Measurements from ENCODE around the gene COBL. TPM values are rescaled to one million over a fixed set of nuclear protein-coding genes. Genes with fewer than 3 reads are reported as not detected.

The COBL gene
- total RNA-seq, 2 experiments from 2014 or later: not detected

GRCh38 chr7:51014811-51015210 lies 301.8 kb downstream of the COBL start:
- Mint-ChIP-seq H3K9me3 (ENCODE audit: low read depth) (peaks cover 4% of the 10 kb centered on the region), H3K4me1 (peaks cover 6% of the 10 kb centered on the region), H3K27me3 (no peaks in the 10 kb centered on the region), H3K36me3 (peaks cover 3% of the 10 kb centered on the region), H3K27ac (no peak overlapping the region), H3K4me3 (no peak overlapping the region)
- no peak for ATAC-seq
- peak; percentile 30 for DNase-seq
- CTCF ChIA-PET: no interaction called here

GRCh38 chr7:51013861-51014511 lies 302.6 kb downstream of the COBL start:
- peaks cover 3% of the 10 kb centered on the region for H3K36me3 Mint-ChIP-seq
- no peaks in the 10 kb centered on the region for H3K27me3 Mint-ChIP-seq
- CTCF ChIA-PET: no interaction called here
- no peak for ATAC-seq
- H3K27ac Mint-ChIP-seq: no peak overlapping the region
- H3K4me1 Mint-ChIP-seq: peaks cover 6% of the 10 kb centered on the region
- peaks cover 4% of the 10 kb centered on the region for H3K9me3 Mint-ChIP-seq (ENCODE audit: low read depth)
- H3K4me3 Mint-ChIP-seq: no peak overlapping the region
- DNase-seq: no peak

GRCh38 chr7:51013218-51013786 lies 303.3 kb downstream of the COBL start:
- CTCF ChIA-PET: no interaction called here
- ATAC-seq (no peak), DNase-seq (peak; percentile 27)
- Mint-ChIP-seq H3K4me3 (no peak overlapping the region), H3K27ac (no peak overlapping the region), H3K36me3 (peaks cover 3% of the 10 kb centered on the region), H3K9me3 (ENCODE audit: low read depth) (peaks cover 4% of the 10 kb centered on the region), H3K27me3 (no peaks in the 10 kb centered on the region), H3K4me1 (peaks cover 5% of the 10 kb centered on the region)

DNA sequence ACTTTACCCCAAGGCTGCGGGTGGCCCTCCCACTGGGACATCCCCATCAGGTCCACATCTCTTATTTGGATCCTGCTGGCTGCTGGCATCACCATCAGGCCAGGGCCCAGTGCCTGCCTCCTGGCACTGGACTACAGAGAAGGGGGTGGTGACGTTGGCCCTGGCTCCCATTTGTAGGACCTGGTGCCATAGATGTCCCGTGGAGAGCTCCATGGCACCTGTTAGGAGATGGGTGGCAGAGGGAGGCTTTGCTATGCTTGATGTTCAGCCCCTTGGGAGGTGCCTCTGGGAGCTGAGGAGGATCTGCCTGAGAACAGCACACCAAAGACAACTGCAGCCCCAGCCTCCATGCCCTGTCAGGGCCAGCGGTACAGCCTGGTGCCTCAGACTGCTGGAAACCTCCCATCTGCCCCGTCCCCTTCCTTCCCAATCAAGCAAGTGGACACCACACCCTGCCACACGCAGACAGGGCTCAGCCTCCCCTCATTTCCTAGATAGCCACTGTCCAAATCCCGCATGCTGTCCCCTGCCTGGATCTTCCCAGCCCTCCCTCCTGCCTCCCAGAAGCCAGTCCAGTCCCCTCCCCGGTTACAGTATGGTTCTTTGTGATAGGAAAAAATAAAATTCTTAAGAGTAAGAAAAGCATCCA lies 303.9 kb downstream of the COBL start:
- Mint-ChIP-seq H3K36me3 (no peaks in the 10 kb centered on the region), H3K4me3 (no peak overlapping the region), H3K9me3 (ENCODE audit: low read depth) (no peaks in the 10 kb centered on the region), H3K4me1 (no peaks in the 10 kb centered on the region), H3K27ac (no peak overlapping the region), H3K27me3 (no peaks in the 10 kb centered on the region)
- CTCF ChIA-PET: no interaction called here
- ATAC-seq: no peak
- no peak for DNase-seq

- H3K27ac Mint-ChIP-seq: no peak overlapping the region
- no peaks in the 10 kb centered on the region for H3K27me3 Mint-ChIP-seq
- H3K9me3 Mint-ChIP-seq (ENCODE audit: low read depth): no peaks in the 10 kb centered on the region
- no peak for DNase-seq
- ATAC-seq: no peak
- H3K4me1 Mint-ChIP-seq: no peaks in the 10 kb centered on the region
- no peak overlapping the region for H3K4me3 Mint-ChIP-seq
- CTCF ChIA-PET: no interaction called here
- no peaks in the 10 kb centered on the region for H3K36me3 Mint-ChIP-seq
Measured at GRCh38 chr7:51011710-51012350, 304.8 kb downstream of the COBL start.

DNA sequence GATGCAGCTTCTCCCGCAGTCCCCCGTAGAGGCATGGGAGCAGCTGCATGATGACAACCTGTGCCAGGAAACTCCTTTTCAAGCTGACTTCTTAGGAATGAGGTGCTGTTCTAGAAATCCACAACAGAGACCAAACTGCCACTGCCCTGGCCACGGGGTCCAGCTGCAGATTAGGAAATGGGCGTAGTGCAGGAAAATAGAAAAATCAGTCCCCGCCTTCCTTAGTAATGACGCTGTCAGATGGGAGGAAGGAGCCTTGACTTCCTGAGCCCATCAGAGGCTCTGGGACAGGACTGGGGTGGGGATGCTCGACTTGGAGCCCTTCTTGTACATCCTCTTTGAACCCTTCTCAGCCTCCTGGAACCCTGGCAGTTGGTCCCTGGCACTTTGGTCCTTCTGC lies 306.1 kb downstream of the COBL start:
- no peak for DNase-seq
- no peak overlapping the region for H3K4me3 Mint-ChIP-seq
- no peaks in the 10 kb centered on the region for H3K27me3 Mint-ChIP-seq
- ATAC-seq: no peak
- no peaks in the 10 kb centered on the region for H3K9me3 Mint-ChIP-seq (ENCODE audit: low read depth)
- H3K36me3 Mint-ChIP-seq: no peaks in the 10 kb centered on the region
- CTCF ChIA-PET: no interaction called here
- H3K4me1 Mint-ChIP-seq: no peaks in the 10 kb centered on the region
- no peak overlapping the region for H3K27ac Mint-ChIP-seq

GRCh38 chr7:51009716-51010496 lies 306.7 kb downstream of the COBL start:
- H3K27ac Mint-ChIP-seq: no peak overlapping the region
- ATAC-seq (no peak), DNase-seq (no peak)
- H3K36me3 Mint-ChIP-seq: no peaks in the 10 kb centered on the region
- no peak overlapping the region for H3K4me3 Mint-ChIP-seq
- H3K27me3 Mint-ChIP-seq: peaks cover 2% of the 10 kb centered on the region
- CTCF ChIA-PET: interaction anchor here (0.7 to 1.0 kb wide), 2 partner anchors 132 to 150 kb away, joined by 3 to 5 read pairs; no protein-coding TSS in a partner anchor
- no peaks in the 10 kb centered on the region for H3K4me1 Mint-ChIP-seq
- no peaks in the 10 kb centered on the region for H3K9me3 Mint-ChIP-seq (ENCODE audit: low read depth)

DNA sequence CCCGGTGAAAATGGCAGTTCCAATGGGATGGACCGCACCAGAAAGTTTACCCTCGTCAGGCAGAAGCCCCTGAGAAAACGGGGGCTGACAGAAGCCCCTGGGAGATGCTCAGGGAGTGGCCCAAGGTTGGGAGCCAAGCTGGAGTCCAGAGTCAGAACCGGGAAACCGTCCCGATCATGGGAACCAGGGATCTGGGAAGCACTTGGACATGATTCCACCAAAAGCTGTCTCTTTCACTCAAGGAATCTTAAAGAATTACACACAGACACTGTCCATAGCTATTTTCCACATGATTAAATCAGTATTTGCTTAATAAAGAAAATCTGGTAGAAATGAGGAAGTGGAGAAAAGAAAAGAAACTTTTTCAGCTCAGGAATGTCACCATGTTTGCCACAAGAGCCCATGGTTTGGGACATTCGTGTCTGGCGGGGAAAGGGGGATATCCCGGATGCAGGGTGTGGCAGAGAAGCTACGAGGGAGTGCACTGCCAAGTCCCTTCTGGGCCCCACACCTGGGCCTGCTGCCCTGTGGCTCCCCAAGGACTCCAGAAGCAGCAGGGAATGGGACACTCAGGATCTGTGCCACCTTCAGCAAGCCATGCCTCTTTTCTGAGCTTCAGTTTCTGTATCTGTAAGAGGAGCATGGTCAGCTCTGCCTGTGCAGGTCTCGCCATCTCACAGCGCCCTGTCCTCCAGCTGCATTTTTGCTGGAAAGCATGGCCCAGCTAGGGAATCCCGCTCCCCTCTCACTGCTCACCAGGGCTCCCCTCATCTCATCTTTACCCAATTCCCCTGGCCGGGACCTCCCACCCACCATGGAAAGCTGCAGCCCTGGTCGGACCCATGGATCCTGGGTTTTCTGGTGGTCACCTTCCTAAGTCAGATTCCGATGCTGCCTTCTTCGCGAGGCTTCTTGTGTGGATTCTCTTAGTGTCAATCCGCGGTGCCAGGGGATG lies 308.8 kb downstream of the COBL start:
- ATAC-seq (no peak), DNase-seq (no peak)
- Mint-ChIP-seq H3K27me3 (peaks cover 10% of the 10 kb centered on the region), H3K9me3 (ENCODE audit: low read depth) (no peaks in the 10 kb centered on the region), H3K27ac (no peak overlapping the region), H3K36me3 (no peaks in the 10 kb centered on the region), H3K4me1 (no peaks in the 10 kb centered on the region), H3K4me3 (no peak overlapping the region)
- CTCF ChIA-PET: no interaction called here

- CTCF ChIA-PET: no interaction called here
- H3K27ac Mint-ChIP-seq: no peak overlapping the region
- DNase-seq (no peak), ATAC-seq (no peak)
- H3K27me3 Mint-ChIP-seq: peaks cover 13% of the 10 kb centered on the region
- H3K9me3 Mint-ChIP-seq (ENCODE audit: low read depth): no peaks in the 10 kb centered on the region
- no peak overlapping the region for H3K4me3 Mint-ChIP-seq
- H3K4me1 Mint-ChIP-seq: no peaks in the 10 kb centered on the region
- no peaks in the 10 kb centered on the region for H3K36me3 Mint-ChIP-seq
Measured at GRCh38 chr7:51006483-51007235, 309.9 kb downstream of the COBL start.

DNA sequence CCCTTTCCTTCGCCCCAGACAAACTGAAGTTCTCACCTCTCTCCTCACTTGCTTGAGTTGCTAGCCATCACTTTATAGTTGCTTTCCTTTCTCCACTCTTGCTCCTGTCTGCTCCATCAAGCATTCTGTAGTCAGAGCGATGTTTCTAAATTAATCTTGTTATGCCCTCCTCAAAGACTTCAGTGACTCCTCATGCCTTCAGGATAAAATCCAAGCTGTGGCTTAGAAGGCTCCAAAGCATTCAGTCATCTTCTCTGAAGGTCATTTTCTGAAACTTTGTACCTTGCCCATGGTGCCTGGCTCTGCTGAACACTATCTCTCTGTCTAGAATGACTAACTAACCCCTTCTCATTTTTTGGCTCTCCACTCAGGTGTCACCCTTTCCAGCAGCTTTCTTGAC lies 311.5 kb downstream of the COBL start:
- CTCF ChIA-PET: no interaction called here
- Mint-ChIP-seq H3K9me3 (ENCODE audit: low read depth) (no peaks in the 10 kb centered on the region), H3K27me3 (peaks cover 13% of the 10 kb centered on the region), H3K4me1 (no peaks in the 10 kb centered on the region), H3K27ac (no peak overlapping the region), H3K36me3 (no peaks in the 10 kb centered on the region), H3K4me3 (no peak overlapping the region)
- no peak for ATAC-seq
- no peak for DNase-seq

GRCh38 chr7:51000956-51001355 lies 315.7 kb downstream of the COBL start:
- DNase-seq (no peak), ATAC-seq (no peak)
- H3K9me3 Mint-ChIP-seq (ENCODE audit: low read depth): no peaks in the 10 kb centered on the region
- H3K36me3 Mint-ChIP-seq: no peaks in the 10 kb centered on the region
- H3K27ac Mint-ChIP-seq: no peak overlapping the region
- H3K4me1 Mint-ChIP-seq: no peaks in the 10 kb centered on the region
- no peak overlapping the region for H3K4me3 Mint-ChIP-seq
- H3K27me3 Mint-ChIP-seq: peaks cover 20% of the 10 kb centered on the region
- CTCF ChIA-PET: no interaction called here

- Mint-ChIP-seq H3K4me3 (no peak overlapping the region), H3K27ac (no peak overlapping the region), H3K9me3 (ENCODE audit: low read depth) (peaks cover 2% of the 10 kb centered on the region), H3K4me1 (no peaks in the 10 kb centered on the region), H3K27me3 (peaks cover 9% of the 10 kb centered on the region), H3K36me3 (no peaks in the 10 kb centered on the region)
- CTCF ChIA-PET: no interaction called here
- ATAC-seq (no peak), DNase-seq (no peak)
Measured at GRCh38 chr7:50994753-50995319, 321.8 kb downstream of the COBL start.

All from activated CD8-positive, alpha-beta memory T cell treated with anti-CD3 and anti-CD28 coated beads, Interleukin-2, amount 10 ng/mL, durations not matched to agents 7 days and 5 days (primary cell).